GM21423 (cell line): ENCODE results near the gene TLL1.

Experiments used
- ATAC-seq: cut with Tn5 transposase; IDR thresholded peaks from one replicate; pipeline ENCODE4 v1.9.1; 2021; ENCODE audit warnings: mild to moderate bottlenecking, moderate library complexity; ENCODE audit not compliant: unreplicated experiment

The TLL1 gene

DNA sequence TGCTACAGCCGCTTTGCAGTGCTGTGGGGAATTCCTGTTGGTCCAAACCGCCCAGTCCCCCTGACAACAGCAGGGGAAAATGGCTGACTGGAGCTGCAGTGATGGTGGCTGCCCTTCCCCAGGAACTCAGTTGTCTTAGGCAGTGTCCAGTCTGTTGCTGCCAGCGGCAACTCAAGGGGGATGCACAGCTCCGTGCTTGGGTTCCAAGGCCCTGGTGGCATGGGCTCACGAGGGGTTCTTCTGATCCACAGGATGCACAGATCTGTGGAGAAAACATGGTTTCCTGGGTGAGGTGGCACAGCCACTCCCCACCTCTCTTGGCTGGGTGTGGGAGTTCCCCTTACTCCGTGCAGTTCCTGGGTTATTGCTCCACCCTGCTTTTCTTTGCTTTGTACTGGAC is 261.2 kb downstream of the TLL1 start:
- no peak for ATAC-seq

DNA sequence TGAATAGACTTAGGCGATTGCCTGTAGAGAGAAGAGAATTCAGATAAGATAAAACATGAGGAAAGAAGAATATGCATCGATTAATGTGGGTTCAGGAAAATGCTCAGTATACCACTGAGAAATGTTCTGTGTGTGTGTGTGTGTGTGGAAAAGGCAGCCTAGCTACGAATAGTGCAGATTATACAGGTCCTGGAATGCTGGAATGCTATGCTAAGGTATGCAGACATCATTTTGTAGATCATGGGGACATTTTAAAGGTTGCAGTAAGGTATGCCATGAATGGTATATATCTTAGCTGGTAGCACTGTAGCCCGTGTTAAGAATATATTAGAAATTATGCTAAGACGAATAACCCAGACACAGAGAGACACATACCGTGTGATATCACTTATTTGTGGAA is 267.9 kb downstream of the TLL1 start:
- no peak for ATAC-seq

DNA sequence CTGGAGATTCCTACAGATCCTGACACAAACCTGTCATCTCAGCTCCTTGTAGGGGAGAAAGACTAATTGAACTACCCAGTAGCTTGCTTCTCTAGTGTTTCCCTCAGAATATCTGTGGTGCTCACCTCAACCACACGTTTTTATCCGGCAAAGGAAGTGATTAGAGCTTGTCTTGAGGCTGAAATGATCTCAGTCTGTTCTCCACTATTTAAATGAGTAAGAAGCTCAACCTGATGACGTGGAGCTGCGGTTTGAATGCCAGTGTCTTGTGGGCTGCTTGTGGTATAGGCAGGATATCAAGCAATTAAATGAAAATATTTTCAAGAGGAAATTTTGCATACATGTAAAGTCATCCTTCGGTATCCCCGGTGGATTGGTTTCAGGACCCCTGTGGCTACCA is 270.2 kb downstream of the TLL1 start:
- ATAC-seq = no peak

DNA sequence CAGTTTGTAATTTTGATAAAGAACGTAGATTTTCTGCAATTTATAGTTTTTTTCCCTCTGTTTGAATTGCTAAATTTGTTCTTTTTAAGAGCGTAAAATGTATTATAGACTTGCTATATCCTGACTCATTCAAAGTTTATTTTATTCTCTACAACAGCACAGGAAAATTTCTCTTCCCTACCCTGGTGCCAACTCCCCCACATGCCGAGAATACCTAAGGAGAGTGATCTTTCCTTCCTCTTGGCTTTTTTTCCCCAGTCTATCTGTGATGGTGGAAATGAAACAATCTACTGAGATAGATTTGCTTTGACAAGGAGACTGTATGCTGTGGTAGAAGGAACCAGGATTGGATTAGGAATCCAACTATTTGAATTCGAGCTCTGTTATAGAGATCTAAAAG is 271.6 kb downstream of the TLL1 start:
- no peak for ATAC-seq

DNA sequence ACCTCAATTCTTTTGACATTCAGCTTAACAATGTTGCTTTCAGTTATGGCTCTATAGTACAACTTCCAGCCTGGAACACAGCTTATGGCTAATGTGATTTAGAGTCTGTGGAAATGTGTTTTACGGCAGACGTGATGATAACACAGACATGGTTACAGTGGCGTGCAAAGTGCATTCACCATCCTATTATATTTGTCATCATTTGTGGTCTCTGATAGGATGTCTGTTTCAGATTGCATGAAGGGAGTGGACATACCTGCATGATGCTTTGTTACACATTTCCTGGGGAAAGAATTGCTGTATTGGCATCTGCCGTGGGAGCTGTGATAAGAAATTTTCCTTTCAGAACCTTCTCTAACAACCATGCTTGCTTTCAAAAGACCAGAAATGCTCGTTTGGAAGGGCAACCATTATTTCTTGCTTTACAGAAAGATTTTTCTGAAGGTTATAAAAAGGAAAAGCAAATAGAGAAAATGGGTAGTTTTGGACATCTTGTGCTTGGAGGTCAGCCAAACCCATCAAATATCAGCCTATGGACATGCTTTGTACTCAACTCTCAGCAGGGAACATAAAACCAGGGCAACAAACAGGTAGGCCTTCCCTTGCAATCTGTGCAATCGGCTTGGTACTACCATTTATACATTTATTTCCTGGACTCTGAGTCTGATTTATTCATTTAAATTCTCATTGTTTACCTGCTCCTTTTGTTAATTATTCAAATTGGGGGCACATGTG is 273.9 kb downstream of the TLL1 start:
- no peak for ATAC-seq
